ENCODE measurements around the gene CEP126. TPM values are rescaled to one million over a fixed set of nuclear protein-coding genes. Genes with fewer than 3 reads are reported as not detected.

The CEP126 gene
- total RNA-seq, 2 donors from 2014 or later: 2.7 to 3.7 TPM

- Histone ChIP-seq H3K4me3 (no peak overlapping the region), H3K9me3 (no peaks in the 10 kb centered on the region), H3K36me3 (no peaks in the 10 kb centered on the region), H3K4me1 (peaks cover 0 to 23% of the 10 kb centered on the region in 2 donors), H3K27ac (no peak overlapping the region), H3K27me3 (no peaks in the 10 kb centered on the region)
- no peak for TF ChIP-seq CTCF (IDR thresholded peaks at IDR 0.05)
- DNase-seq (ENCODE audit: low spot score): no peak
Observed at GRCh38 chr11:101917226-101917625, 2.4 kb downstream of the CEP126 start.

- Histone ChIP-seq H3K9me3 (no peaks in the 10 kb centered on the region), H3K27me3 (no peaks in the 10 kb centered on the region), H3K4me3 (no peak overlapping the region), H3K36me3 (no peaks in the 10 kb centered on the region), H3K27ac (no peak overlapping the region), H3K4me1 (peaks cover 0 to 6% of the 10 kb centered on the region in 2 donors)
- DNase-seq (ENCODE audit: low spot score): no peak
- TF ChIP-seq CTCF (IDR thresholded peaks at IDR 0.05): no peak
Observed at GRCh38 chr11:101920992-101921391, 6.2 kb downstream of the CEP126 start.

- Histone ChIP-seq H3K27ac (no peak overlapping the region), H3K9me3 (peaks cover 0 to 2% of the 10 kb centered on the region in 2 donors), H3K27me3 (no peaks in the 10 kb centered on the region), H3K4me1 (no peaks in the 10 kb centered on the region), H3K4me3 (no peak overlapping the region), H3K36me3 (no peaks in the 10 kb centered on the region)
- no peak for TF ChIP-seq CTCF (IDR thresholded peaks at IDR 0.05)
- no peak for DNase-seq (ENCODE audit: low spot score)
Observed at GRCh38 chr11:101923554-101923953, 8.7 kb downstream of the CEP126 start.

GRCh38 chr11:101929294-101929915 lies 14.6 kb downstream of the CEP126 start:
- no peak for DNase-seq (ENCODE audit: low spot score)
- Histone ChIP-seq H3K27ac (no peak overlapping the region), H3K9me3 (peaks cover 0 to 10% of the 10 kb centered on the region in 2 donors), H3K4me1 (no peaks in the 10 kb centered on the region), H3K36me3 (no peaks in the 10 kb centered on the region), H3K4me3 (no peak overlapping the region), H3K27me3 (no peaks in the 10 kb centered on the region)
- TF ChIP-seq CTCF (IDR thresholded peaks at IDR 0.05): no peak

GRCh38 chr11:101931692-101932091 lies 16.9 kb downstream of the CEP126 start:
- Histone ChIP-seq H3K4me3 (no peak overlapping the region), H3K36me3 (no peaks in the 10 kb centered on the region), H3K27me3 (no peaks in the 10 kb centered on the region), H3K27ac (no peak overlapping the region), H3K4me1 (no peaks in the 10 kb centered on the region), H3K9me3 (peaks cover 0 to 10% of the 10 kb centered on the region in 2 donors)
- TF ChIP-seq CTCF (IDR thresholded peaks at IDR 0.05): no peak
- DNase-seq (ENCODE audit: low spot score): no peak
